ENCODE results near the gene FNIP1.

GRCh38 chr5:131608597-131608996, 188.2 kb downstream of the FNIP1 start:
- TF ChIP-seq POLR2AphosphoS5 (IDR thresholded peaks at IDR 0.05) (no peak), CTCF (IDR thresholded peaks at IDR 0.05) (no peak)
